Measurements from ENCODE around the gene SORD.
"Not testable (repeated sequence)": the region's sequence is repeated elsewhere in the genome, so short reads cannot be mapped to it uniquely, and the experiment has no call there.

Gene SORD

GRCh38 chr15:45009046-45009445 is 13.9 kb upstream of the SORD start:
- ATAC-seq = no peak
- H3K4me1 Mint-ChIP-seq = no peaks in the 10 kb centered on the region
- peaks cover 8% of the 10 kb centered on the region for H3K27me3 Mint-ChIP-seq
- no peak overlapping the region for H3K4me3 Mint-ChIP-seq
- H3K36me3 Mint-ChIP-seq = no peaks in the 10 kb centered on the region
- H3K27ac Mint-ChIP-seq = no peak overlapping the region
- no peaks in the 10 kb centered on the region for H3K9me3 Mint-ChIP-seq

- not testable (repeated sequence) for H3K4me1 Mint-ChIP-seq, H3K27ac Mint-ChIP-seq, H3K36me3 Mint-ChIP-seq, ATAC-seq, H3K9me3 Mint-ChIP-seq, H3K4me3 Mint-ChIP-seq
- H3K27me3 Mint-ChIP-seq = peaks cover 30% of the 10 kb centered on the region
Measured at GRCh38 chr15:45015114-45015513, 7.9 kb upstream of the SORD start.

GRCh38 chr15:45020222-45020900 is 2.6 kb upstream of the SORD start:
- H3K9me3 Mint-ChIP-seq, ATAC-seq, H3K36me3 Mint-ChIP-seq, H3K27ac Mint-ChIP-seq, H3K4me3 Mint-ChIP-seq: not testable (repeated sequence)
- H3K4me1 Mint-ChIP-seq = peaks cover 15% of the 10 kb centered on the region
- peaks cover 26% of the 10 kb centered on the region for H3K27me3 Mint-ChIP-seq

GRCh38 chr15:45020901-45021259 is 2.1 kb upstream of the SORD start:
- H3K36me3 Mint-ChIP-seq, H3K9me3 Mint-ChIP-seq, H3K4me3 Mint-ChIP-seq, H3K27ac Mint-ChIP-seq, ATAC-seq: not testable (repeated sequence)
- H3K4me1 Mint-ChIP-seq = peaks cover 20% of the 10 kb centered on the region
- peaks cover 26% of the 10 kb centered on the region for H3K27me3 Mint-ChIP-seq

- H3K4me1 Mint-ChIP-seq = peaks cover 25% of the 10 kb centered on the region
- H3K4me3 Mint-ChIP-seq = no peak overlapping the region
- H3K36me3 Mint-ChIP-seq = no peaks in the 10 kb centered on the region
- no peak for ATAC-seq
- peaks cover 3% of the 10 kb centered on the region for H3K9me3 Mint-ChIP-seq
- H3K27me3 Mint-ChIP-seq = peaks cover 26% of the 10 kb centered on the region
- no peak overlapping the region for H3K27ac Mint-ChIP-seq
Measured at GRCh38 chr15:45021348-45021747, 1.6 kb upstream of the SORD start.

- H3K27me3 Mint-ChIP-seq = peaks cover 16% of the 10 kb centered on the region
- H3K9me3 Mint-ChIP-seq = no peaks in the 10 kb centered on the region
- peaks cover 25% of the 10 kb centered on the region for H3K4me1 Mint-ChIP-seq
- H3K4me3 Mint-ChIP-seq = peak overlapping the region; percentile 93
- no peak for ATAC-seq
- peak overlapping the region; percentile 74 for H3K27ac Mint-ChIP-seq
- H3K36me3 Mint-ChIP-seq = no peaks in the 10 kb centered on the region
Measured at GRCh38 chr15:45023659-45024225, 747 bp downstream of the SORD start.

GRCh38 chr15:45024649-45025048 is 1.7 kb downstream of the SORD start:
- H3K4me1 Mint-ChIP-seq = peaks cover 25% of the 10 kb centered on the region
- H3K36me3 Mint-ChIP-seq, H3K4me3 Mint-ChIP-seq, H3K27me3 Mint-ChIP-seq, H3K9me3 Mint-ChIP-seq, H3K27ac Mint-ChIP-seq, ATAC-seq: not testable (repeated sequence)

- peaks cover 25% of the 10 kb centered on the region for H3K4me1 Mint-ChIP-seq
Measured at GRCh38 chr15:45025627-45026026, 2.6 kb downstream of the SORD start.

GRCh38 chr15:45026651-45027190 is 3.7 kb downstream of the SORD start:
- H3K9me3 Mint-ChIP-seq = no peaks in the 10 kb centered on the region
- no peaks in the 10 kb centered on the region for H3K27me3 Mint-ChIP-seq
- H3K27ac Mint-ChIP-seq = no peak overlapping the region
- no peak for ATAC-seq
- peaks cover 25% of the 10 kb centered on the region for H3K4me1 Mint-ChIP-seq
- no peak overlapping the region for H3K4me3 Mint-ChIP-seq
- H3K36me3 Mint-ChIP-seq = peaks cover 20% of the 10 kb centered on the region

More at GRCh38 chr15:45025627-45026026, 2.6 kb downstream of the SORD start:
- not testable (repeated sequence) for ATAC-seq, H3K9me3 Mint-ChIP-seq, H3K27me3 Mint-ChIP-seq, H3K4me3 Mint-ChIP-seq, H3K27ac Mint-ChIP-seq
- H3K36me3 Mint-ChIP-seq = peaks cover 12% of the 10 kb centered on the region

- Mint-ChIP-seq H3K9me3 (no peaks in the 10 kb centered on the region), H3K4me1 (peaks cover 25% of the 10 kb centered on the region), H3K27ac (no peak overlapping the region), H3K4me3 (no peak overlapping the region), H3K36me3 (peaks cover 20% of the 10 kb centered on the region), H3K27me3 (no peaks in the 10 kb centered on the region)
- ATAC-seq = no peak
Measured at GRCh38 chr15:45027220-45027619, 4.2 kb downstream of the SORD start.

GRCh38 chr15:45030743-45031142 is 7.7 kb downstream of the SORD start:
- peaks cover 24% of the 10 kb centered on the region for H3K36me3 Mint-ChIP-seq
- ATAC-seq = no peak
- peaks cover 9% of the 10 kb centered on the region for H3K4me1 Mint-ChIP-seq
- no peak overlapping the region for H3K4me3 Mint-ChIP-seq
- H3K27me3 Mint-ChIP-seq = no peaks in the 10 kb centered on the region
- no peaks in the 10 kb centered on the region for H3K9me3 Mint-ChIP-seq
- H3K27ac Mint-ChIP-seq = no peak overlapping the region

GRCh38 chr15:45031522-45032028 is 8.6 kb downstream of the SORD start:
- not testable (repeated sequence) for ATAC-seq, H3K27ac Mint-ChIP-seq, H3K27me3 Mint-ChIP-seq, H3K4me3 Mint-ChIP-seq, H3K9me3 Mint-ChIP-seq
- peaks cover 11% of the 10 kb centered on the region for H3K4me1 Mint-ChIP-seq
- H3K36me3 Mint-ChIP-seq = peaks cover 29% of the 10 kb centered on the region

- H3K9me3 Mint-ChIP-seq, H3K27me3 Mint-ChIP-seq, H3K4me3 Mint-ChIP-seq, ATAC-seq, H3K27ac Mint-ChIP-seq: not testable (repeated sequence)
- Mint-ChIP-seq H3K4me1 (peaks cover 20% of the 10 kb centered on the region), H3K36me3 (peaks cover 29% of the 10 kb centered on the region)
Measured at GRCh38 chr15:45032501-45032900, 9.5 kb downstream of the SORD start.

GRCh38 chr15:45034087-45034486 is 11.1 kb downstream of the SORD start:
- ATAC-seq, H3K9me3 Mint-ChIP-seq, H3K27me3 Mint-ChIP-seq, H3K4me3 Mint-ChIP-seq, H3K27ac Mint-ChIP-seq: not testable (repeated sequence)
- Mint-ChIP-seq H3K4me1 (peaks cover 27% of the 10 kb centered on the region), H3K36me3 (peaks cover 29% of the 10 kb centered on the region)

GRCh38 chr15:45034600-45035375 is 11.8 kb downstream of the SORD start:
- not testable (repeated sequence) for ATAC-seq, H3K27me3 Mint-ChIP-seq, H3K27ac Mint-ChIP-seq

More at GRCh38 chr15:45034600-45035375, 11.8 kb downstream of the SORD start:
- not testable (repeated sequence) for H3K4me3 Mint-ChIP-seq, H3K9me3 Mint-ChIP-seq
- H3K4me1 Mint-ChIP-seq = peaks cover 27% of the 10 kb centered on the region
- H3K36me3 Mint-ChIP-seq = peaks cover 23% of the 10 kb centered on the region
